HL-60 (cell line): ENCODE measurements around the gene KLHL3.

Source experiments
- GABPA ChIP-seq: IDR thresholded peaks from 2 replicates; pipeline ENCODE4 v1.6.1; 2012; ENCODE audit warnings: low read depth
- POLR2AphosphoS5 ChIP-seq: IDR thresholded peaks from 2 replicates; pipeline ENCODE4 v1.6.1; 2012; ENCODE audit warnings: low read depth
- SPI1 ChIP-seq: IDR thresholded peaks from 2 replicates; pipeline ENCODE4 v1.6.1; 2012; ENCODE audit warnings: low read depth, mild to moderate bottlenecking, borderline replicate concordance
- TF ChIP-seq, protein P1 (sequence below): IDR thresholded peaks from one replicate; pipeline ENCODE4 v1.5.1; 2011; ENCODE audit warnings: low read length, control low read depth, inconsistent platforms; ENCODE audit not compliant: insufficient read depth

DNA sequence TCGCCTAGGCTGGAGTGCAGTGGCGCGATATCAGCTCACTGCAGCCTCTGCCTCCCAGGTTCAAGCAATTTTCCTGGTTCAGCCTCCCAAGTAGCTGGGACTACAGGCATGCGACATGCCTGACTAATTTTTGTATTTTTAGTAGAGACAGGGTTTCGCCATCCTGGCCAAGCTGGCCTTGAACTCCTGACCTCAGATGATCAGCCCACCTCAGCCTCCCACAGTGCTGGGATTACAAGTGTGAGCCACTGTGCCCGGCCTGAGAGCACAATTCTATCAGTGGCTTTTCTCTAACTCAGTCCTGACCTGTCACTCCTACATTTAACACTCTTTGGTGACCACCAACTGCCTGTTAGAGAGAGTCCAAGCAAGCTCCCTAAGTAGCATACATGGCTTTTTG, 154.1 kb downstream of the KLHL3 start:
- TF ChIP-seq, protein P1, sequence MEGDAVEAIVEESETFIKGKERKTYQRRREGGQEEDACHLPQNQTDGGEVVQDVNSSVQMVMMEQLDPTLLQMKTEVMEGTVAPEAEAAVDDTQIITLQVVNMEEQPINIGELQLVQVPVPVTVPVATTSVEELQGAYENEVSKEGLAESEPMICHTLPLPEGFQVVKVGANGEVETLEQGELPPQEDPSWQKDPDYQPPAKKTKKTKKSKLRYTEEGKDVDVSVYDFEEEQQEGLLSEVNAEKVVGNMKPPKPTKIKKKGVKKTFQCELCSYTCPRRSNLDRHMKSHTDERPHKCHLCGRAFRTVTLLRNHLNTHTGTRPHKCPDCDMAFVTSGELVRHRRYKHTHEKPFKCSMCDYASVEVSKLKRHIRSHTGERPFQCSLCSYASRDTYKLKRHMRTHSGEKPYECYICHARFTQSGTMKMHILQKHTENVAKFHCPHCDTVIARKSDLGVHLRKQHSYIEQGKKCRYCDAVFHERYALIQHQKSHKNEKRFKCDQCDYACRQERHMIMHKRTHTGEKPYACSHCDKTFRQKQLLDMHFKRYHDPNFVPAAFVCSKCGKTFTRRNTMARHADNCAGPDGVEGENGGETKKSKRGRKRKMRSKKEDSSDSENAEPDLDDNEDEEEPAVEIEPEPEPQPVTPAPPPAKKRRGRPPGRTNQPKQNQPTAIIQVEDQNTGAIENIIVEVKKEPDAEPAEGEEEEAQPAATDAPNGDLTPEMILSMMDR: no peak
- TF ChIP-seq GABPA (no peak), SPI1 (no peak), POLR2AphosphoS5 (no peak)
